ENCODE measurements around the gene UBE2J1.

The UBE2J1 gene

GRCh38 chr6:89385156-89385667 lies 32.7 kb upstream of the UBE2J1 start:
- H3K79me2 ChIP-seq (ENCODE audit: insufficient read depth, low read length): peaks cover 27% of the 10 kb centered on the region
- no peak overlapping the region for H2AFZ ChIP-seq (ENCODE audit: low read depth, low read length, severe bottlenecking)
- H3K4me2 ChIP-seq (ENCODE audit: low read depth, low read length, poor library complexity, severe bottlenecking): no peak overlapping the region
- no peaks in the 10 kb centered on the region for H3K9me3 ChIP-seq (ENCODE audit: insufficient read depth, low read length)
- no peak overlapping the region for H3K4me3 ChIP-seq (ENCODE audit: insufficient read depth, low read length, poor library complexity, severe bottlenecking)
- TF ChIP-seq EZH2phosphoT487 (conservative IDR thresholded peaks at IDR 0.05; ENCODE audit: low read length): no peak
- H3K36me3 ChIP-seq (ENCODE audit: low read length): no peaks in the 10 kb centered on the region
- H3K27ac ChIP-seq (ENCODE audit: low read depth, low read length): peak overlapping the region; percentile 17
- no peaks in the 10 kb centered on the region for H4K20me1 ChIP-seq (ENCODE audit: low read depth, low read length)
- no peaks in the 10 kb centered on the region for H3K9me2 ChIP-seq (replicated peaks; ENCODE audit: insufficient read depth, low read length)
- H3K9ac ChIP-seq (ENCODE audit: low read length): no peak overlapping the region
- no peaks in the 10 kb centered on the region for H3K27me3 ChIP-seq (ENCODE audit: low read length)
- H3F3A ChIP-seq (ENCODE audit: insufficient read depth): no peaks in the 10 kb centered on the region; the same call in 1 of the 2 replicates

GRCh38 chr6:89381031-89381430 lies 28.5 kb upstream of the UBE2J1 start:
- no peaks in the 10 kb centered on the region for H3K9me2 ChIP-seq (replicated peaks; ENCODE audit: insufficient read depth, low read length)
- H3F3A ChIP-seq (ENCODE audit: insufficient read depth): peaks cover 5% of the 10 kb centered on the region
- no peak overlapping the region for H3K27ac ChIP-seq (ENCODE audit: low read depth, low read length)
- no peak for TF ChIP-seq EZH2phosphoT487 (conservative IDR thresholded peaks at IDR 0.05; ENCODE audit: low read length)
- no peak for TF ChIP-seq CTCF (IDR thresholded peaks at IDR 0.05; ENCODE audit: insufficient read depth, low read length, poor library complexity, severe bottlenecking)
- no peak overlapping the region for H3K4me2 ChIP-seq (ENCODE audit: low read depth, low read length, poor library complexity, severe bottlenecking)
- H3K9ac ChIP-seq (ENCODE audit: low read length): no peak overlapping the region
- H4K20me1 ChIP-seq (ENCODE audit: low read depth, low read length): no peaks in the 10 kb centered on the region
- H3K79me2 ChIP-seq (ENCODE audit: insufficient read depth, low read length): 0 out of 2 replicates have a peak, but pooled peaks cover 3% of the 10 kb centered on the region
- H2AFZ ChIP-seq (ENCODE audit: low read depth, low read length, severe bottlenecking): no peak overlapping the region
- H3K36me3 ChIP-seq (ENCODE audit: low read length): no peaks in the 10 kb centered on the region
- H3K27me3 ChIP-seq (ENCODE audit: low read length): no peaks in the 10 kb centered on the region
- no peak overlapping the region for H3K4me3 ChIP-seq (ENCODE audit: insufficient read depth, low read length, poor library complexity, severe bottlenecking)
- no peaks in the 10 kb centered on the region for H3K9me3 ChIP-seq (ENCODE audit: insufficient read depth, low read length)

- TF ChIP-seq CTCF (IDR thresholded peaks at IDR 0.05; ENCODE audit: insufficient read depth, low read length, poor library complexity, severe bottlenecking): no peak
- TF ChIP-seq EZH2phosphoT487 (conservative IDR thresholded peaks at IDR 0.05; ENCODE audit: low read length): no peak
- H2AFZ ChIP-seq (ENCODE audit: low read depth, low read length, severe bottlenecking): no peak overlapping the region
- no peaks in the 10 kb centered on the region for H4K20me1 ChIP-seq (ENCODE audit: low read depth, low read length)
- peaks cover 19% of the 10 kb centered on the region for H3F3A ChIP-seq (ENCODE audit: insufficient read depth)
- no peak overlapping the region for H3K27ac ChIP-seq (ENCODE audit: low read depth, low read length)
- no peaks in the 10 kb centered on the region for H3K36me3 ChIP-seq (ENCODE audit: low read length)
- 0 out of 2 replicates have a peak, but pooled peaks cover 3% of the 10 kb centered on the region for H3K79me2 ChIP-seq (ENCODE audit: insufficient read depth, low read length)
- no peak overlapping the region for H3K4me2 ChIP-seq (ENCODE audit: low read depth, low read length, poor library complexity, severe bottlenecking)
- no peaks in the 10 kb centered on the region for H3K9me2 ChIP-seq (replicated peaks; ENCODE audit: insufficient read depth, low read length)
- no peaks in the 10 kb centered on the region for H3K9me3 ChIP-seq (ENCODE audit: insufficient read depth, low read length)
- no peak overlapping the region for H3K4me3 ChIP-seq (ENCODE audit: insufficient read depth, low read length, poor library complexity, severe bottlenecking)
- H3K27me3 ChIP-seq (ENCODE audit: low read length): no peaks in the 10 kb centered on the region
- no peak overlapping the region for H3K9ac ChIP-seq (ENCODE audit: low read length)
Observed at GRCh38 chr6:89379281-89379680, 26.8 kb upstream of the UBE2J1 start.

GRCh38 chr6:89378628-89379027 lies 26.1 kb upstream of the UBE2J1 start:
- Histone ChIP-seq H3K4me3 (ENCODE audit: insufficient read depth, low read length, poor library complexity, severe bottlenecking) (no peak overlapping the region), H4K20me1 (ENCODE audit: low read depth, low read length) (no peaks in the 10 kb centered on the region), H3K36me3 (ENCODE audit: low read length) (no peaks in the 10 kb centered on the region), H3F3A (ENCODE audit: insufficient read depth) (peaks cover 26% of the 10 kb centered on the region), H3K9me2 (replicated peaks; ENCODE audit: insufficient read depth, low read length) (no peaks in the 10 kb centered on the region), H3K9me3 (ENCODE audit: insufficient read depth, low read length) (no peaks in the 10 kb centered on the region), H3K27ac (ENCODE audit: low read depth, low read length) (no peak overlapping the region), H3K4me2 (ENCODE audit: low read depth, low read length, poor library complexity, severe bottlenecking) (no peak overlapping the region), H2AFZ (ENCODE audit: low read depth, low read length, severe bottlenecking) (no peak overlapping the region), H3K27me3 (ENCODE audit: low read length) (no peaks in the 10 kb centered on the region), H3K79me2 (ENCODE audit: insufficient read depth, low read length) (0 out of 2 replicates have a peak, but pooled peaks cover 3% of the 10 kb centered on the region), H3K9ac (ENCODE audit: low read length) (no peak overlapping the region)
- TF ChIP-seq EZH2phosphoT487 (conservative IDR thresholded peaks at IDR 0.05; ENCODE audit: low read length): no peak
- TF ChIP-seq CTCF (IDR thresholded peaks at IDR 0.05; ENCODE audit: insufficient read depth, low read length, poor library complexity, severe bottlenecking): no peak

Measured in SU-DHL-6 (cell line).